CD8-positive, alpha-beta memory T cell (primary cell): Measurements from ENCODE around the gene TREX2. TPM values are rescaled to one million over a fixed set of nuclear protein-coding genes. Genes with fewer than 3 reads are reported as not detected.

Source experiments
- CTCF ChIA-PET: fragments of 350-600 bp; sonication (Branson Sonifier 250); formaldehyde crosslinking; loops from one replicate; lab custom pipeline; 2021; ENCODE audit warnings: antibody characterized with exemption; lab: Charles Lee
- POLR2A ChIA-PET: fragments of 350-600 bp; sonication (Branson Sonifier 250); formaldehyde crosslinking; loops from one replicate; lab custom pipeline; 2021; ENCODE audit warnings: antibody characterized with exemption; lab: Charles Lee
- DNase-seq, 5 donors: peaks; one replicate each; pipeline versions ENCODE4 v3.0.0 to v3.0.0-alpha.2; 2020 to 2022; ENCODE audit warnings: mixed read lengths in 1 of 5
- H3K27ac ChIP-seq: one replicate; pipeline ENCODE4 v1.7.0; 2013; ENCODE audit warnings: low read depth, mild to moderate bottlenecking, low read length, moderate library complexity
- H3K27me3 ChIP-seq: 2 replicates; pipeline ENCODE4 v1.7.0; 2013; ENCODE audit warnings: low read length, mild to moderate bottlenecking; ENCODE audit not compliant: insufficient read depth, poor library complexity, severe bottlenecking
- H3K36me3 ChIP-seq: 2 replicates; pipeline ENCODE4 v1.7.0; 2013; ENCODE audit warnings: mild to moderate bottlenecking, low read length, moderate library complexity; ENCODE audit not compliant: insufficient read depth
- H3K4me1 ChIP-seq: 2 replicates; pipeline ENCODE4 v1.7.0; 2013; ENCODE audit warnings: mild to moderate bottlenecking, low read length, moderate library complexity; ENCODE audit not compliant: insufficient read depth
- H3K4me3 ChIP-seq: 2 replicates; pipeline ENCODE4 v1.7.0; 2013; ENCODE audit warnings: mild to moderate bottlenecking, low read length
- H3K9me3 ChIP-seq: 2 replicates; pipeline ENCODE4 v1.7.0; 2013; ENCODE audit warnings: mild to moderate bottlenecking, low read length
- H3K27ac Mint-ChIP-seq, 8 donors: one replicate each; pipeline ENCODE4 v1.8.0; 2020 to 2021; ENCODE audit warnings: mixed read lengths in 8 of 8, mild to moderate bottlenecking in 6 of 8, inconsistent platforms in 3 of 8, moderate library complexity in 3 of 8
- H3K27me3 Mint-ChIP-seq, 2 donors: one replicate each; pipeline ENCODE4 v1.8.0; 2020 to 2021; ENCODE audit warnings: mixed read lengths in 2 of 2, mild to moderate bottlenecking in 1 of 2, moderate library complexity in 1 of 2
- H3K36me3 Mint-ChIP-seq, 3 donors: one replicate each; pipeline ENCODE4 v1.8.0; 2020 to 2021; ENCODE audit warnings: mixed read lengths in 3 of 3, inconsistent platforms in 1 of 3, mild to moderate bottlenecking in 1 of 3
- H3K4me1 Mint-ChIP-seq, 3 donors: one replicate each; pipeline ENCODE4 v1.8.0; 2020 to 2021; ENCODE audit warnings: mixed read lengths in 3 of 3, inconsistent platforms in 1 of 3, mild to moderate bottlenecking in 1 of 3
- H3K4me3 Mint-ChIP-seq, 7 donors: one replicate each; pipeline ENCODE4 v1.8.0; 2020 to 2021; ENCODE audit warnings: mixed read lengths in 7 of 7, mild to moderate bottlenecking in 6 of 7, moderate library complexity in 4 of 7, inconsistent platforms in 2 of 7
- H3K9me3 Mint-ChIP-seq, 5 donors: one replicate each; pipeline ENCODE4 v1.8.0; 2020 to 2022; ENCODE audit warnings: mixed read lengths in 5 of 5, mild to moderate bottlenecking in 3 of 5, moderate library complexity in 2 of 5, inconsistent platforms in 1 of 5
- polyA plus RNA-seq: library from polyadenylated mRNA; unstranded; fragments of 300-500 nt; fragmentation: Illumina TruSeq; gene quantifications from one replicate; pipeline ENCODE4 v1.2.3, GENCODE V29; 2021
- total RNA-seq, 2 experiments: library from RNA; stranded (reverse); gene quantifications; one replicate each; pipeline ENCODE4 v1.2.3, GENCODE V29; 2021

Gene TREX2
- total and polyA plus RNA-seq, 3 experiments from 2014 or later = 0.77 to 2.3 (median 1.9) TPM

- ChIA-PET CTCF (no interaction called here), POLR2A (no interaction called here)
- Histone ChIP-seq H3K9me3 (no peaks in the 10 kb centered on the region), H3K27me3 (no peaks in the 10 kb centered on the region), H3K36me3 (no peaks in the 10 kb centered on the region), H3K4me1 (no peaks in the 10 kb centered on the region), H3K27ac (no peak overlapping the region), H3K4me3 (no peak overlapping the region)
- DNase-seq = no peak
- no peaks in the 10 kb centered on the region for H3K36me3 Mint-ChIP-seq
- H3K4me3 Mint-ChIP-seq = no peak overlapping the region
- no peaks in the 10 kb centered on the region for H3K9me3 Mint-ChIP-seq
- no peak overlapping the region for H3K27ac Mint-ChIP-seq
- no peaks in the 10 kb centered on the region for H3K4me1 Mint-ChIP-seq
- peaks cover 0 to 1% of the 10 kb centered on the region in 2 donors for H3K27me3 Mint-ChIP-seq
Measured at GRCh38 chrX:153481043-153481442, 35.2 kb upstream of the TREX2 start.

GRCh38 chrX:153478746-153479145 lies 32.9 kb upstream of the TREX2 start:
- no peaks in the 10 kb centered on the region for H3K9me3 Mint-ChIP-seq
- H3K27me3 Mint-ChIP-seq = peaks cover 0 to 4% of the 10 kb centered on the region in 2 donors
- Histone ChIP-seq H3K27ac (no peak overlapping the region), H3K9me3 (no peaks in the 10 kb centered on the region), H3K36me3 (no peaks in the 10 kb centered on the region), H3K4me3 (no peak overlapping the region), H3K27me3 (no peaks in the 10 kb centered on the region), H3K4me1 (peaks cover 5% of the 10 kb centered on the region)
- H3K27ac Mint-ChIP-seq = no peak overlapping the region
- no peaks in the 10 kb centered on the region for H3K36me3 Mint-ChIP-seq
- ChIA-PET POLR2A (no interaction called here), CTCF (interaction anchor here (1.8 kb wide), 1 partner anchor 28 kb away, joined by 7 read pairs; no protein-coding TSS in a partner anchor)
- DNase-seq = no peak
- peaks cover 0 to 4% (median 2%) of the 10 kb centered on the region in 3 donors for H3K4me1 Mint-ChIP-seq
- no peak overlapping the region for H3K4me3 Mint-ChIP-seq

GRCh38 chrX:153477901-153478300 lies 32.0 kb upstream of the TREX2 start:
- Histone ChIP-seq H3K27me3 (no peaks in the 10 kb centered on the region), H3K4me3 (no peak overlapping the region), H3K4me1 (peaks cover 5% of the 10 kb centered on the region), H3K27ac (no peak overlapping the region), H3K36me3 (no peaks in the 10 kb centered on the region), H3K9me3 (no peaks in the 10 kb centered on the region)
- Mint-ChIP-seq H3K27me3 (peaks cover 0 to 4% of the 10 kb centered on the region in 2 donors), H3K4me1 (peaks cover 0 to 4% (median 4%) of the 10 kb centered on the region in 3 donors), H3K27ac (no peak overlapping the region), H3K36me3 (no peaks in the 10 kb centered on the region), H3K4me3 (no peak overlapping the region), H3K9me3 (no peaks in the 10 kb centered on the region)
- no peak for DNase-seq
- ChIA-PET CTCF (no interaction called here), POLR2A (no interaction called here)

GRCh38 chrX:153477364-153477857 lies 31.6 kb upstream of the TREX2 start:
- DNase-seq = no peak
- H3K36me3 ChIP-seq = no peaks in the 10 kb centered on the region
- Mint-ChIP-seq H3K4me1 (peaks cover 0 to 4% (median 4%) of the 10 kb centered on the region in 3 donors), H3K27me3 (peaks cover 0 to 4% of the 10 kb centered on the region in 2 donors), H3K36me3 (no peaks in the 10 kb centered on the region), H3K4me3 (no peak overlapping the region), H3K9me3 (no peaks in the 10 kb centered on the region), H3K27ac (no peak overlapping the region)
- ChIA-PET CTCF (no interaction called here), POLR2A (no interaction called here)
- no peaks in the 10 kb centered on the region for H3K9me3 ChIP-seq
- no peak overlapping the region for H3K4me3 ChIP-seq
- H3K27me3 ChIP-seq = no peaks in the 10 kb centered on the region
- H3K4me1 ChIP-seq = peaks cover 5% of the 10 kb centered on the region
- H3K27ac ChIP-seq = no peak overlapping the region

GRCh38 chrX:153476666-153477363 lies 31.0 kb upstream of the TREX2 start:
- Mint-ChIP-seq H3K4me1 (peaks cover 0 to 4% (median 4%) of the 10 kb centered on the region in 3 donors), H3K36me3 (no peaks in the 10 kb centered on the region), H3K4me3 (no peak overlapping the region), H3K27ac (no peak overlapping the region), H3K27me3 (peaks cover 0 to 4% of the 10 kb centered on the region in 2 donors), H3K9me3 (no peaks in the 10 kb centered on the region)
- no peaks in the 10 kb centered on the region for H3K27me3 ChIP-seq
- H3K27ac ChIP-seq = no peak overlapping the region
- H3K4me3 ChIP-seq = no peak overlapping the region
- no peak for DNase-seq
- POLR2A ChIA-PET = no interaction called here
- no peaks in the 10 kb centered on the region for H3K36me3 ChIP-seq
- peaks cover 5% of the 10 kb centered on the region for H3K4me1 ChIP-seq
- CTCF ChIA-PET = no interaction called here
- no peaks in the 10 kb centered on the region for H3K9me3 ChIP-seq

GRCh38 chrX:153475751-153476281 lies 30.0 kb upstream of the TREX2 start:
- Histone ChIP-seq H3K27ac (no peak overlapping the region), H3K36me3 (no peaks in the 10 kb centered on the region), H3K4me3 (no peak overlapping the region), H3K4me1 (peaks cover 12% of the 10 kb centered on the region), H3K9me3 (no peaks in the 10 kb centered on the region), H3K27me3 (no peaks in the 10 kb centered on the region)
- DNase-seq = no peak
- peak overlapping the region in 3 of 8 donors; percentile 49 to 61 (median 56) for H3K27ac Mint-ChIP-seq
- POLR2A ChIA-PET = no interaction called here
- no peaks in the 10 kb centered on the region for H3K9me3 Mint-ChIP-seq
- H3K36me3 Mint-ChIP-seq = no peaks in the 10 kb centered on the region
- CTCF ChIA-PET = no interaction called here
- peak overlapping the region in 4 of 7 donors; percentile 16 to 69 (median 35) for H3K4me3 Mint-ChIP-seq
- H3K27me3 Mint-ChIP-seq = peaks cover 0 to 4% of the 10 kb centered on the region in 2 donors
- peaks cover 0 to 10% (median 9%) of the 10 kb centered on the region in 3 donors for H3K4me1 Mint-ChIP-seq

- H3K27ac ChIP-seq = no peak overlapping the region
- DNase-seq = no peak
- ChIA-PET POLR2A (no interaction called here), CTCF (no interaction called here)
- Mint-ChIP-seq H3K4me3 (peak overlapping the region in 6 of 7 donors; percentile 20 to 68 (median 54)), H3K27ac (peak overlapping the region in 1 of 8 donors; percentile 29), H3K27me3 (peaks cover 0 to 4% of the 10 kb centered on the region in 2 donors), H3K36me3 (no peaks in the 10 kb centered on the region), H3K9me3 (no peaks in the 10 kb centered on the region), H3K4me1 (peaks cover 0 to 10% (median 9%) of the 10 kb centered on the region in 3 donors)
- no peak overlapping the region for H3K4me3 ChIP-seq
- no peaks in the 10 kb centered on the region for H3K9me3 ChIP-seq
- peaks cover 12% of the 10 kb centered on the region for H3K4me1 ChIP-seq
- H3K36me3 ChIP-seq = no peaks in the 10 kb centered on the region
- H3K27me3 ChIP-seq = no peaks in the 10 kb centered on the region
Measured at GRCh38 chrX:153475271-153475670, 29.4 kb upstream of the TREX2 start.

- no peak overlapping the region for H3K27ac ChIP-seq
- H3K27me3 ChIP-seq = no peaks in the 10 kb centered on the region
- Mint-ChIP-seq H3K36me3 (no peaks in the 10 kb centered on the region), H3K4me1 (peaks cover 0 to 12% (median 10%) of the 10 kb centered on the region in 3 donors), H3K4me3 (no peak overlapping the region), H3K27me3 (peaks cover 0 to 4% of the 10 kb centered on the region in 2 donors), H3K9me3 (no peaks in the 10 kb centered on the region), H3K27ac (no peak overlapping the region)
- peaks cover 12% of the 10 kb centered on the region for H3K4me1 ChIP-seq
- no peak overlapping the region for H3K4me3 ChIP-seq
- CTCF ChIA-PET = no interaction called here
- H3K36me3 ChIP-seq = no peaks in the 10 kb centered on the region
- POLR2A ChIA-PET = no interaction called here
- H3K9me3 ChIP-seq = no peaks in the 10 kb centered on the region
- DNase-seq = peak; percentile 35 to 67 (median 42)
Measured at GRCh38 chrX:153474718-153475117, 28.9 kb upstream of the TREX2 start.
